HG03095 (cell line): ENCODE data around the gene NFYB.
"Not testable (repeated sequence)": the region's sequence is repeated elsewhere in the genome, so short reads cannot be mapped to it uniquely, and the experiment has no call there.

Experiments
- ATAC-seq: cut with Tn5 transposase; IDR thresholded peaks from one replicate; pipeline ENCODE4 v1.9.1; 2021; ENCODE audit warnings: moderate library complexity; ENCODE audit not compliant: unreplicated experiment

The NFYB gene

DNA sequence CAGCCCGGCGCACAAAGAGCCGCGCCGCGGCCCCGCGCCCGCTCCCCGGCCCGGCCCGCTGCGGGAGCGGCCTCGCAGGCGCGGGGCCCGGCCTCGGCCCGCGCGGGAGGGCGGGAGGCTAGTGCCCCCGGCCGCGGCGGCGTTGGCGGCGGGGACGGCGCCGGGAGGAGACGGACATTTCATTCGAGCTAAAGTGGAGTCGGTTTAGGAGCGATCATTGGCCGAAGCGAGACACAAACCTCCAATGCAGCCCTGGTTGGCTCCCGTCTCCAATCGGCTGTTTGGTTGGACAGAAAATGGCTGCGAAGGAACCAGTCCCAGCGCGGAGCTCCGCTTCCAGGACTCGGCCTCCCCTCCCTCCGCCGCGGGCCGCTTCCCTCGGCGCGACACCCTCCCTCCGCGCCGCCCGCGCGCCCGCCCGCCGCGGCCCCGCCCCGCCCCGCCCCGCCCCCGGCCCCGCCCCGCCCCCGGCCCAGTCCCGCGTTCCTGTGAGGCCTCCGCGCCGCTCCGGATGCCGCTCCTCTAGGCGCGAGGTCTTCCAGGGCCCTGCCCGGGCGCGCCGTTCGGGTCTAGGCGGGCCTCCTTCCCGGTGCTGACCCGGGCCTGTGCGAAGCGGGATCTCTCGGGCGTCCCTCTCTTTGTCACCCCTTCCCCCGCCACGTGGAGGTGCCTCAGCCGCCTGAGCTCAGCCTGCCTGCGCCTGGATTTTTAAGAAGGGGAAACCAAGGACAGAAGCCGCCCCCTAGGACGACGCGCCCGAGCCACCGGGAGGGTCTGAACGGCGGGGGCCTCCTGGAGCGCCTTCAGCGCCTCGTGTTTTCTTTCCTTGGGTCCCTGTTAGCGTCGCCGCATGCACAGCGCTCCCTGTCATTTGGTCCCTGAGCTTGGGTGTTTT is at the start of gene NFYB:
TSS of gene NFYB (minus strand) at position 309 of the 895 bp plus-strand sequence. CDS start 2,757 bp downstream, outside the sequence.
- peak; percentile 87 for ATAC-seq

DNA sequence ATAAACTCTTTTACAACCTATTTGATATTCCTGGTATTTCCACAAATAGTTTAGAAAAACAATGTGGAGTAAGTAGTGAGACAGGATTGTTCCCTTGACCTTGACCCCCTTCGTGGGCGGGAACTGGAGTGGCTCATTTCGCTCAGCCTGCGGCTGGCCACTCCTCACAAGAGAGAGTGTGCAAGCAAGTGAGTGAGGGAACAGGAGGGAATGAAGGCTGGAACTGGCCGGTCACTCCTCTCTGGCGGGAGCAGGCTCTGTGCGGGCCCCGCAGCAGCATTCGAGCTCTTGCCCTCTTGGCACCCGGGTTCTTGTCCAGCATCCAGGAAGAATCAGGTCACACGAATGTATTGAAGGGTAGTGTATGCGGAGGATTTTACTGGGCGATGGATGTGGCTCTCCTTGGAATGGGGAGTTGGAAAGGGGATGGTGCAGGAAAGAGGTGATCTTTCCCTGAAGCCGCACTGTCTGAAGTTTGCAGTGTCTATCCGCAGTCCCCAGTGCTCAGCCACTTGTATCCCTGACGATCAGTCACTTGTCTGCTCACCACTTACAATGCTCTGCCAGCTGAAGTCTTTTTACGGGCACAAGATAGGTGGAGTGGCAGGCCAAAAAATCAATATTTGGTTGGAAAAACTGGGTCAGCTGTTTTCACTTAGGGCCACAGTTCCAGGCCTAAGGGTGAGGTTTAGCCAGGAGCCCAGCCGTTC is 49.6 kb upstream of the NFYB start:
- ATAC-seq, result no peak

DNA sequence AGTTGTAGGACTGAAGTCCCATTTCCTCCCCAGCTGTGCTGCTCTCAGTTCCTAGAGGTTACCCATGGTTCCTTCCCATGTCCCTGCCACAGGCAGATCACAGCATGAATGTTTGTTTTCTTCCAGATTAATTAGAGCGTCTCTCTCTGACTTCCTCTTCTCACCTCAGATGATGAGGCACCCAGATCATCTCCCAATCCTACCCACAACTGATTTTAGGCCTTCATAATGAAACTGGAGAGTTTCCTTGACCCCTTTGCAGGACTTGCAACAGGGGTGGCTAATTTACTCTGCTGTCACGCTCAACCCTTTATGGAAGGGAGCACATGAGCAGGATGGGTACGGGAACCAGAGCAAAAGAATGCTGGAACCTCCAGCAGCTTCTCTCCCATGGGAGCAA is 45.4 kb upstream of the NFYB start:
- no peak for ATAC-seq

DNA sequence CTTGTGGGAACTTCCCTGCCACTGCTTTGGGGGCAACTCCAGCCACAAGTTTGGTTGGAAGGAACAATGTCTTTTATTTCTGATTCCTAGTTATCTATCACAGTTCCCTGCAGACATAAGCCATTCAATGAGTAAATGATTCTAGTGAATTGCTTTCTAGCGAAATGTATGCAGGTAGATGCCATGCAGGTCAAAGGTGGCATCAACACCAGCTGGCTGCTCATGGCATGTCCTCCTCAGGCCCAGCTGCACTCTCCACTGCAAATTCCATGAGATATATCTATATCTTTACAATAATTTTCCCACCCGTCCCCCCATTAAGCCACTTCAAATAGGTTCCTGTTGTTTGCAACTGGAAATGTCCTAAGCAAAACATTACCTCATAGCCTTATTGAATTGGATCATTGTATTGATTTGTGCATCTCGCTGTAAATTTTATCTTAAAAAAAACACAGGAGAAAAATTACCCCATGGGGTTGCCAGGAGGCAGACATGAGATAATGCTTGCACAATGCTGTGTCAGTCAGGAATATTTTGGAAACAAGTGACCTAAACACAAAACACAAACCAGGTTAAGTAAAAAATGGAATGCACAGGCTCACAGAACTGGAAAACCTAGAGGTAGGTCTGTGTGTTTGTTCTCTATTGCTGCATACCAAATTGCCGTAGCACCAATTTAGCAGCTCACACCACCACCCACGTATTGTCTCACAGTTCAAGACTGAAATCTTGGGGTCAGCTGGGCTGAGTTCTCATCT is 44.8 kb upstream of the NFYB start:
- no peak for ATAC-seq

DNA sequence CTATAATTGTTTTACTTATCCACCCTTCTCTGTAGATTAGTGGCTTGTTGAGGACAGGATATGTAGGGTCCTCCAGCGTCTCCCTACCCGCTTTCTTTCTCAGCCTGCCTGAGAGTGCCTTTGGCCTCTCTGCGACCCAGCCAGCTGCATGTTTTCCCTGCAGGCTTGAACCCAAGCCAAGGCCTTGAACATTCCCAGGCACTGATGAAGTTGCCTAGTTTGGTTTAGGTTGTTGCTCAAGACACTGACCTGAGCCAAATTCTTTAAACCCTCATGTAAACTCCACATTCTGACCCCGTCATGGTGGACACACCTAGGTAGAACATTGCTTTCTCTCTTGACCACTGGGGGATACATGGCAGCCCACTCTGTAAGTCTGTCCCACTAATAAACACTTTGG is 44.1 kb upstream of the NFYB start:
- ATAC-seq, result no peak

DNA sequence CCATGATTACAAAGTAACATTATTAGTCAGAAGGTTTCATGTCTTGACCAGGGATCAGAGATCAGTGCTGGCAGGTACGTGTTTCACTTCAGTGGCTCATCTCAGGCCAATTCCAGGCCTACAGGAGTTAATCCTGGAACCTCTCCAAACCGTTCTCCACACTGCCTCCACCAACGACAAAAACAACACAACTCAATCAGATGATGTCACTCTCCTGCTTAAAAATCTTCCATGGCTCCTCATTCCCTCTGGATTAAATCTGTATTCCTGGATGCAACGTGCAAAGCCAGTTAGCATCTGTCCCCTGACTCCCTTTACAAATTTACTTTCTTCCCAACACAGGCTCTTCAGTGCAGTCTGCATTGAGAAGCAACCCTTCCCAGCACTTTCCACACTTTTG is 43.3 kb upstream of the NFYB start:
- ATAC-seq, result no peak

DNA sequence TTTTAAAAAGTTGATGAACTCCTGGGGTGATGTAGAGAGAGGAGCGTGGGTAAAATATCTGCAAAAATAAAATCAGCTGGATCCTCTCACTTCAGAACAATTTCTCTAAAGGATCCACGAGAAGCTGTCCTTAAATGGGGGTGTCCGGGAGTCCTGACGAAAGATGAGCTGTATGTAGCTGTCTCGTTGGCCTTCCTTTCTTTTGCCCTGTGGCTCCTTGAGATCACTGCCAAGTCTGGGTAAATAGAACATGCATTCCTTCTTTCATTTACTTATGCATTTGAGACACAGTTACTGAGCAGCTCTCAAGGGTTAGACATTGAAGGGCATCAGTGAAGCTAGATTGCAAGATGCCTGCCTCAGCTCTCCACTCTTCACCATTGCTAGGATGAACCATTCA is 42.4 kb upstream of the NFYB start:
- no peak for ATAC-seq

DNA sequence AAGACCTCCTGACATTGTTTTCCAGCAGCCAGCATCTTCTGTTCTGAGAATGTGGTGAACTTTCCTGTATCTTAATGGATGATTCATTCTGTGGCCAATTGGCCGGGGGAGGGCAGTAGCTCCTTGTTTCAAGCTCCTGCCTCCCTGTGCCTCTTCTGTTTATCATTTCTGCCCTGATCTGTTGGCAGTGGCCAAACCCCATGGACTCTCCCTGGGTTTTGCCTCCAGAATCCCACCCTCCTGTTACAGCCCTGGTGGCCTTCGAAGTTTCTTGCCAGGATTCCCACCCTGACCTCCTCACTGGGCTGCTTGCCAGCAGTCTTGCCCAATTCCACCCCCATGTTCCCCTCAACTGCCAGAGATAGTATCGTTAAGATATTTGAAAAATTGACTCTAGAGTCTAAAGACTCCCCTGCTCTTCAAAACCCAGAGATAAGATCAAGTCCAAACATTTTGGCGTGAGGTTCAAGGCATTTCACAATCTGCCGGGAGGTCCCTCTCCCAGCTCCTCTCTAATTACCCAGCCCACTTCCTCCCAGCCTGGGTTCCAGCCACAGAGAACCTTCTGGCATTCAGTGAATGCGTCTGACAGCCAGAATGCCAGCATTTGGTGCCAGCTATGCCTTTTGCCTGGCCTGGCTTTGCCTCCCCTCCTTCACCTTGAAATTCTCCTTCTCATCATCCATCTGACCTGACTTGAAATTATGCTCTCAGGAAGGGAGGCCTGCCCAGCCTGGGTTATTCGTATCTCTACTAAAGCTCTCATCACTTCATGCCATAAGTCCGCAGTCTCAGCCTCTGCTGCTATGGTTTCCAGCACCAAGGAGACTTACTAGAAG is 39.9 kb upstream of the NFYB start:
- no peak for ATAC-seq

DNA sequence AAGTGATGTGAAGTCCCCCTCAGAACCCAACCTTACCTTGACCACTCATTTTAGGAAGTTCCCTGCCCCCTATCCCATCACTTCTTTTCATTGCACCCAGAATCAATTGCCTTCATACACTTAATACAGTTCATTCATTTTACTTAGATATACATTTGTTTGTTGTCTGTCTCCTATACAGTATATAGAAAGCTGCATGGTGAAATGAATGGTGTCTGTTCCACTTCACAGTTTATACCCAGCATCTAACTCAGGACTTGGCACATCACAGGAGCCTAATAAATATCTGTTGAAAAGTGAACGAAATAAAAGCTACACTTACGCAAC is 39.3 kb upstream of the NFYB start:
- ATAC-seq, result no peak

DNA sequence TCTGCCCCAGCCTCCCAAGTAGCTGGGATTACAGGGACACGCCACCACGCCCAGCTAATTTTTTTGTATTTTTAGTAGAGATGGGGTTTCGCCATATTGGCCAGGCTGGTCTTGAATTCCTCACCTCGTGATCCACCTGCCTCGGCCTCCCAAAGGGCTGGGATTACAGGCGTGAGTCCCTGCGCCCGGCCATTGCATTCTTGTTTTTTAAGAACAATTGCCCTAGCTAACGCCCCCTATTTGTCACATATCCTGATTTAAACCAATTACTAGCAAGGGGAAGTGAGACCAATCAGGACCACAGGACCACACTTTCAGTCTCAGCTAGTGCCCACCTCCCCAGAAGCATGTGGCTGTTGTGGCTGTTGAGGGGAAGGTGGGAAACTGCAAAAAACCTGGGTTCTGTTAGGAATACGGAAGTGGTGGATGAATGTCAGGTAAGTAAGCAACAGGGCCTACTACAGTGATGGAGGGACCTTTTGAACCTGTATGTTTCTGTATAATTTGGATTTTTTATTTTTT is 37.8 kb upstream of the NFYB start:
- no peak for ATAC-seq

DNA sequence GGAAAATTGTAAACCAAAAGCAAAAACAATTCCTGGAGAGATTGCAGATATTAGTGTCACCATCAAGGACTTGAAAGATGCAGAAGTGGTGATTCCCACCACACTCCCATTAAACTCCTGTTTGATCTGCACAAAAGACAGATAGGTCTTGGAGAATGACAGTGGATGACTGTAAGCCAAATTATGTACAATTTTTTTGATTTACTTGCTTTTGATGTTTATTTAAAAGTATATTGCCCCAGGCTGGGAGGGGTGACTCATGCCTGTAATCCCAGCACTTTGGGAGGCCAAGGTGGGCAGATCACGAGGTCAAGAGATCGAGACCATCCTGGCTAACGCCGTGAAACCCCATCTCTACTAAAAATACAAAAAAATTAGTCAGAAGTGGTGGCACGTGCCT is 35.8 kb upstream of the NFYB start:
- not testable (repeated sequence) for ATAC-seq

DNA sequence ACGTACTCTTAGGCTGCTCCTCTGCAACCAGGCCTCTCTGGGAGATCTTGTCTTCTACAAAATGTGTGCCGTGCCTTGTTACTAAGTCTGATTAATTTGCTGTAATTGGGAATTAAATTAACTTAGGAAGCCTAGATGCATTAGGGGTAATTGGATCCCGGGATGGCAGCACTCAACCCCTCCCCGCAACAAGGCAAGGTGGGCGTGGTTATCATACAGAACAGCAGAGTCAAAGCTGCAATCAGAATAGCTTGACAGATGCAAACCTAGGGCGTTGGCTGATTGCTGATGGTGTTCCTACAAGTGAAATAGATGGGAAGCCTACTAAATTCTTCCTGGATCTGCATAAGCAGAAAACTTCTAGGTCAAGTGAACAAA is 34.5 kb upstream of the NFYB start:
- ATAC-seq, result no peak

DNA sequence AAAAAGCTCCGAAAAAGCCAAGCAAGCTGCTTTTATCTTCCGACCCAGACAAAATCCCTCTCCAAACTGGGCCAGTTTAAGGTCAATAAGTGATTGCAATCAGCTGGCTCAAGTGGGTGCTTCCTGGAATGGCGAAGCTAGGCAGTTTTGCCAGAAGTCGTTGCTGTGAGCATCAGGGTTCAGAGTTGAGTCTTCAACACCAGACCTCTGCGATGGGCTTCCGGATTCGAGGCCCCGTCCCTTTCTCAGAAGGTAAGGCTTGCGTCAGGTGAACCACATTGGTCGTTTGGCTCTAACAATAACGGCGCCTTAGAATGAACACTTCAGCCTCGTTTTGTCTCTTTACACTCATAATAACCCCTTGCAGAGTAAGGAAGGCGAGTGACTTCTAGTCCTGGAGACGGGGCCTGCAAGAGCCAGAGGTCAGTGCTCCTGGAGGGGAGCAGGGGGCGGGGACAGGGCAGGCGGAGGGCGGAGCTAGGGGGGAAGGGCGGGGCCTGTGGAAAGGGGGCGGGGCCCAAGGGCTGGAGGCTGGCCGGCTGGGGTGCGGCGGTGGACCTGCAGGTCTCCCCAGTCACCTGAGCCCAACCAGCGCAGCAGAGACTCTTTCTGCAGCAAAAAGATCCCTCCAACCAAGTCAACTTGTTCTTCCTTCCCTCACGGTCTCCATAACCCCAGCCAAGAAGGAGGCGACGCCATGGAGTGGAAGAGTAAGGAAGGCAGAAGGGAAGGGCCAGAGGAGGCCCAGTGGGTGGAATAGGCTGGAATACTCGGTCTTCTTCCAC is 34.0 kb upstream of the NFYB start:
- no peak for ATAC-seq

DNA sequence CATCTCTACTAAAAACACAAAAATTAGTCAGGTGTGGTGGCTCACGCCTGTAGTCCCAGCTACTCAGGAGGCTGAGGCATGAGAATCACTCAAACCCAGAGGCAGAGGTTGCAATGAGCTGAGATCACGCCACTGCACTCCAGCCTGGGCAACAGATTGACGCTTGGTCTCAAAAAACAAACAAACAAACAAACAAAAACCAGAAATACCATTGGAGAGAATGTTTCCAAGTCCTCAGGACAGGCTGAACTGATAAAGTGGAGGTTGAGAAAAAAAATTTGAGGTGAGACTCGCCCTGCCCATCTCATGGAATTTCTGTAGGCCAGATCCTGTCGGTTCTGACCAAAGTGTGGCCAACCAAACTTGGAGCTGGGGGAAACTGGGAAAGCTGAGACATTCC is 30.6 kb upstream of the NFYB start:
- no peak for ATAC-seq

DNA sequence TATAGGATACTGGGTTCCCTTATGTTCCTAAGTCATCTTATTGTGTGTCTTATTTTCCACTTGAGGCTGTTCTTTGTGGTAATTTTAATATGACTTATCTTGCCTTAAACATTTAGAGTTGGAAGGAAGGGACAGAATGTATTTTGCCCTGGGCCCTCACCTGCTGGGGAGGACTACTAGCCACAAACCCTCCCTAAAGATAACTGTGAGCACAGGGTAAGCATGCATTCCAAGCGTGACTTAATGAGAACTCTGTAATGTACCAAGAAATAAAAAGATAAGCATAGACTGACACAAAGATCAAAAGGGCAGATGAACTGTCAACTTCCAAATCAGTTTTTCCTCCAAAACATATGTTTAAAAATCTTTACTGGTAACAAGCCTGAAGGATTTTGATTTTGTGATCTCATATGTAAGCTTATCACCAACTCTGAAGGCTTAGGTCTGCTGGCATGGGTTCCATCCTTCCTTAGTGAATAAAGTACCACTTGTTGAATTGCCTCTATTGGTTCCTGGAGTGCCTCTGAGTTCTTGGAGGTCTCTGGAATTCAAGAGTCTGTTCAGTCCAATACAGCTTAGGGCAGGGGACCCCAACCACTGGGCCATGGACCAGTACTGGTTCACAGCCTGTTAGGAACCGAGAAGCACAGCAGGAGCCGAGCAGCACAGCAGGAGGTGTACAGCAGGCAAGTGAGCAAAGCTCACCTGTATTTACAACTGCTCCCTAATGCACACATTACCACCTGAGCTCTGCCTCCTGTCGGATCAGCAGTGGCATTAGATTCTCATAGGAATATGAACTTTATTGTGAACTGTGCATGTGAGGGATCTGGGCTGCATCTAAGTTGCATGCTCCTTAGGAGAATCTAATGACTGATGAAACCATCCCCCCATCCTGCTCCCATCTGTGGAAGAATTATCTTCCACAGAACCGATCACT is 29.8 kb upstream of the NFYB start:
- ATAC-seq, result no peak

DNA sequence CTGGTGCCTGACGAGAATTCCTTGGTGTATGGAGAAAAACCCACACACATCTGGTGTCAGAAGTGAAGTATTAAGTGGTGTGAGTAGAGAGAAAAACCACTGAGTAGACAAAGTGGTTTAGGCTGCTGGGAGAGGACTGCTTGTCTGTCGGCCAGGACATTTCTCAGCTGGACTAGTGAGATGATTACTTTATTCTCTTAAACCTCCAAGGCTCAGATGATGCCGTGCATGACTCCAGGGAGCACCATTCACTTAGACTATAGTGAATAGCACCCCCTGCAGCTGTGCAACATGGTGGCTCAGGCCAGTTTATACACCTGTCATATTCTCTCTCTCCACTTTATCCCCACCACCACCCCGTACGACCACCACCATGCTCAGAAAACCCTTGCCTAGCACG is 28.5 kb upstream of the NFYB start:
- ATAC-seq, result no peak

DNA sequence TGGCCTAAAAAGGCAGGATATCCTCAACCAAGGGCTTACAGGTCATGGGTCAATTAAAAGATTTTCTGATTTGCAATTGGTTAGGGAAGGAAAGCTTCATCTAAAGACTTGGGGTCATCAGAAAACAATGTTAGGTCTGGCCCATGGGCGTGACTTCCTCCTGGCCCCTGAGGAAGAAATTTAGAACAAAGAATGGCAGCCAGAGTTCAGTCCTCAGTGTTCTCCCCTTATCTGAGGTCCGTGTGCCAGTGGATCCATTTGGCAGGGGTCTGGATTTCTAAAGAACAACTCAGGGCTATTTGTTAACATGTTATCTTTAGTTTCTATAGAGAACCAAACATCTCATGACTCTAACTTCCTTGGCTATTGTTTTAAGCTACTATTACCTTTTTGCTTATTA is 27.8 kb upstream of the NFYB start:
- ATAC-seq, result no peak

DNA sequence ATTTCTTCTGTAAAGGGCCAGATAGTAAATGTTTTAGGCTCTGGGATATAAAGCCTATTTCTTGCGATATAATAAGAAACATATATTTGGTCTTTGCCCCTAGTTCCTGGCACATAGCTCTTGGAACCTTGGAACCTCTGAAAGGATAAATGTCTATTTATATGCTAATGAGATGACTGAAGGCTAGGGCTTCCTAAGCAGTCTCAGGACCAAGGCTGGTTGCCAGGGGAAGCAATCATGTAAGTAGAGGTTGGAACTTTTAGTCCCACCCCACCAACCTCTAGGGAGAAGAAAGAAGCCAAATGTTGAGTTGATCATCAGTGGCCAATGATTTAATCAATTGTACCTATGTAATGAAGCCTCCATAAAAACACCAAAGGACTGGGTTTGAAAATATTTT is 26.6 kb upstream of the NFYB start:
- ATAC-seq, result no peak

DNA sequence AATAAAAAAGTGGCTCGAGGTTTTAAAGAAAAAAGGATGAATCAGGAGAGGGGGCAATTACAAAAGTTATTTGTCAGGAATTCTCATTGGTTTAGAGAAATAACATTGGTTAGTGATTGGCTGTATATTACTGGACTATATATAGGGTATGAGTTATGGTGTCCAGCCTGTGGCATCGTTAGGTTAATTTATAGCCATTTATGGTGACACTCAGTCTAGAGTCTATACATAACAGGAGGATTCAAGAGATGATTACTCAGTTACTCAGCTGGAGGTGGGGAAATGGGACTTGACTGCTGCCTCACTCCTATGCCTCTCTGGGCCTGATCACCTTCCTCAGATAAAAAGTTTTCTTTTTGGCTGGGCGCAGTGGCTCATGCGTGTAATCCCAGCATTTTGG is 25.6 kb upstream of the NFYB start:
- ATAC-seq, result no peak
